GM12878 (cell line): ENCODE results near the gene RTN4RL1. TPM values are rescaled to one million over a fixed set of nuclear protein-coding genes. Genes with fewer than 3 reads are reported as not detected.

Experiments
- DPF2 ChIP-seq: fragments of 450-650 bp; IDR thresholded peaks from 2 replicates; pipeline ENCODE4 v1.6.1; 2017; ENCODE audit warnings: mild to moderate bottlenecking
- KAT2A ChIP-seq: conservative IDR thresholded peaks from 2 replicates; pipeline ENCODE4 v1.6.1; 2011; ENCODE audit warnings: low read depth, low read length; ENCODE audit not compliant: control insufficient read depth
- KDM1A ChIP-seq: fragments of 200-600 bp; sonication (generic); IDR thresholded peaks from 2 replicates; pipeline ENCODE4 v1.6.1; 2016; ENCODE audit warnings: borderline replicate concordance
- MYB ChIP-seq: fragments of 150-350 bp; IDR thresholded peaks from 2 replicates; pipeline ENCODE4 v1.6.1; 2014; ENCODE audit warnings: mild to moderate bottlenecking, low read depth, low read length, borderline replicate concordance
- NFYB ChIP-seq: IDR thresholded peaks from 2 replicates; pipeline ENCODE4 v1.6.1; 2011; ENCODE audit warnings: low read depth, mild to moderate bottlenecking, low read length, improper control_type of control experiment, moderate library complexity; ENCODE audit not compliant: insufficient read depth
- SMAD5 ChIP-seq: IDR thresholded peaks from 2 replicates; pipeline ENCODE4 v1.6.1; 2016; ENCODE audit warnings: antibody characterized with exemption, low read depth
- ZZZ3 ChIP-seq: IDR thresholded peaks from 2 replicates; pipeline ENCODE4 v1.6.1; 2011; ENCODE audit warnings: low read depth; ENCODE audit not compliant: control insufficient read depth, insufficient read length
- polyA plus RNA-seq, 11 experiments: library from polyadenylated mRNA; depleted of rRNA in 4 of 11; unstranded in 6 of 11; stranded (reverse) in 5 of 11; fragments of >200 nt; fragmentation: Nextera tagmentation in 4 of 11; fragmentation: Illumina TruSeq in 1 of 11; extraction: Ambion mirVana in 4 of 11; extraction: Trizol in 1 of 11; gene quantifications; 1 replicate in 1 of 11; 2 replicates in 10 of 11; pipeline versions ENCODE4 v1.2.1 to v1.2.3, GENCODE V29; 2011 to 2016; ENCODE audit warnings: inconsistent platforms in 2 of 11, missing spikeins in 2 of 11, low read depth in 1 of 11
- total RNA-seq, 4 experiments: library from RNA; depleted of rRNA in 3 of 4; stranded (reverse); fragments of >200 nt in 3 of 4; fragmentation: Illumina TruSeq in 1 of 4; extraction: Trizol in 1 of 4; gene quantifications; 2 replicates each; pipeline versions ENCODE4 v1.2.1 to v1.2.3, GENCODE V29; 2013 to 2021
- TF ChIP-seq, protein P1 (sequence below): fragments of 450-650 bp; IDR thresholded peaks from 2 replicates; pipeline ENCODE4 v1.6.1; 2016; ENCODE audit warnings: mild to moderate bottlenecking, moderate library complexity, borderline replicate concordance
- TF ChIP-seq, protein P2 (sequence below): IDR thresholded peaks from 2 replicates; pipeline ENCODE4 v1.6.1; 2011; ENCODE audit warnings: low read depth, mild to moderate bottlenecking, low read length, moderate library complexity, borderline replicate concordance; ENCODE audit errors: extremely low read depth

The RTN4RL1 gene
- total and polyA plus RNA-seq, 10 of the 15 experiments (the other 5 are each of a cell fraction or from before 2014, with no cell fraction given), result 0.08 to 0.11 (median 0.10) TPM; not detected in 7

DNA sequence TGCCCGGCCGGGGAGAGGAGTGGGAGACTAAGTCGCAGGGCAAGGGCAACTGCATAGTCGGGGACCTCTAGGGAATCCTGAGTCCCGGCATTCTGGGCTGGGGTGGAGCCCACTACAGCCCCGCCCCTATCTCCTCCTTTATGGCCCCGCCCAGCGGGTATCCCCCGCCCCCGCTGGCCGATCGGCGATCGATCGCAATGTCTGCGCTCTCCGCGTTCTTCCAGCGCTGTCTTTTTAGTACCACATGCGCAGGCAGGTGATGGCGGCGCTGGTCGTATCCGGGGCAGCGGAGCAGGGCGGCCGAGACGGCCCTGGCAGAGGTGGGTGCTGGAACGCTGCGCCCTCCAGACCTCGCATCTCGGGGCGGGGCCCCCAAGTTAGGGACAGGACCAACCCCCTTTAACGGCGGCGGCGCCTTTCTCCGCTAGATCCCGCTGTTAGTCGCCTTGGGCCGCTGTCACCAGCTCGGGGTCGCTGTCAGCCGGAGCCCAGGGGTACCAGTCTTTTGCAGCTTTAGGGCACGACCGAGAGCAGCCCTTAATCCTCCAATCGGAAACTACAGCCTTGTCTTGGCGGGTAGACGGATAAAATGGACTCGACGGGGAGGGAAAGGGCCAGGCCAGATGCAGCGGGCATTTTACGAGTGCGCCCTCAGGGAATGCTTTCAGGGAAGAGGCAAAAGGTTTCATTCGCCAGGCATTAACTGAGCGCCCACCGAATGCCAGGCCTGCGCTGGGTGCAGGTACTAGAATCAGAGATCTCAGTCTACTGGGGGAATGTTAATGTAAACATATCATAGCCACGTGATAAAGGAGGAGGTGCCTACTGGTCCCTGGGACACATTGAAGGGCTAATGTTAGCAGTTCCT is 5.0 kb upstream of the RTN4RL1 start, which contains the start of gene DPH1 (continued):
- TF ChIP-seq, protein P1, sequence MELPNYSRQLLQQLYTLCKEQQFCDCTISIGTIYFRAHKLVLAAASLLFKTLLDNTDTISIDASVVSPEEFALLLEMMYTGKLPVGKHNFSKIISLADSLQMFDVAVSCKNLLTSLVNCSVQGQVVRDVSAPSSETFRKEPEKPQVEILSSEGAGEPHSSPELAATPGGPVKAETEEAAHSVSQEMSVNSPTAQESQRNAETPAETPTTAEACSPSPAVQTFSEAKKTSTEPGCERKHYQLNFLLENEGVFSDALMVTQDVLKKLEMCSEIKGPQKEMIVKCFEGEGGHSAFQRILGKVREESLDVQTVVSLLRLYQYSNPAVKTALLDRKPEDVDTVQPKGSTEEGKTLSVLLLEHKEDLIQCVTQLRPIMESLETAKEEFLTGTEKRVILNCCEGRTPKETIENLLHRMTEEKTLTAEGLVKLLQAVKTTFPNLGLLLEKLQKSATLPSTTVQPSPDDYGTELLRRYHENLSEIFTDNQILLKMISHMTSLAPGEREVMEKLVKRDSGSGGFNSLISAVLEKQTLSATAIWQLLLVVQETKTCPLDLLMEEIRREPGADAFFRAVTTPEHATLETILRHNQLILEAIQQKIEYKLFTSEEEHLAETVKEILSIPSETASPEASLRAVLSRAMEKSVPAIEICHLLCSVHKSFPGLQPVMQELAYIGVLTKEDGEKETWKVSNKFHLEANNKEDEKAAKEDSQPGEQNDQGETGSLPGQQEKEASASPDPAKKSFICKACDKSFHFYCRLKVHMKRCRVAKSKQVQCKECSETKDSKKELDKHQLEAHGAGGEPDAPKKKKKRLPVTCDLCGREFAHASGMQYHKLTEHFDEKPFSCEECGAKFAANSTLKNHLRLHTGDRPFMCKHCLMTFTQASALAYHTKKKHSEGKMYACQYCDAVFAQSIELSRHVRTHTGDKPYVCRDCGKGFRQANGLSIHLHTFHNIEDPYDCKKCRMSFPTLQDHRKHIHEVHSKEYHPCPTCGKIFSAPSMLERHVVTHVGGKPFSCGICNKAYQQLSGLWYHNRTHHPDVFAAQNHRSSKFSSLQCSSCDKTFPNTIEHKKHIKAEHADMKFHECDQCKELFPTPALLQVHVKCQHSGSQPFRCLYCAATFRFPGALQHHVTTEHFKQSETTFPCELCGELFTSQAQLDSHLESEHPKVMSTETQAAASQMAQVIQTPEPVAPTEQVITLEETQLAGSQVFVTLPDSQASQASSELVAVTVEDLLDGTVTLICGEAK, result peak; percentile 38; the same call in 1 of the 2 replicates
- TF ChIP-seq SMAD5 (no peak), ZZZ3 (no peak), NFYB (0 out of 2 replicates have a peak, but pooled peaks have one; percentile 19), DPF2 (0 out of 2 replicates have a peak, but pooled peaks have one; percentile 23), MYB (peak; percentile 18; the same call in 1 of the 2 replicates), KAT2A (no peak), KDM1A (no peak)
- TF ChIP-seq, protein P2, sequence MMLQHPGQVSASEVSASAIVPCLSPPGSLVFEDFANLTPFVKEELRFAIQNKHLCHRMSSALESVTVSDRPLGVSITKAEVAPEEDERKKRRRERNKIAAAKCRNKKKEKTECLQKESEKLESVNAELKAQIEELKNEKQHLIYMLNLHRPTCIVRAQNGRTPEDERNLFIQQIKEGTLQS, result 0 out of 2 replicates have a peak, but pooled peaks have one; percentile 14
